Ovary (tissue), 9 donors: Measurements from ENCODE around the gene SDHAF1. TPM values are rescaled to one million over a fixed set of nuclear protein-coding genes. Genes with fewer than 3 reads are reported as not detected.

Experiments used
- DNase-seq, 5 donors: peaks; one replicate each; pipeline ENCODE4 v3.0.0-alpha.2; 2019 to 2020
- H3K27ac ChIP-seq, 2 donors: fragments of 200-600 bp; one replicate each; pipeline versions ENCODE4 v1.5.1 to v1.8.0; 2019 to 2022
- H3K27me3 ChIP-seq: fragments of 200-600 bp; one replicate; pipeline ENCODE4 v1.8.0; 2022
- H3K36me3 ChIP-seq: fragments of 200-600 bp; sonication (generic); one replicate; pipeline ENCODE4 v1.5.1; 2019
- H3K4me1 ChIP-seq: one replicate; pipeline ENCODE4 v1.8.1; 2013; ENCODE audit warnings: mild to moderate bottlenecking, moderate library complexity; ENCODE audit not compliant: insufficient read depth
- H3K4me3 ChIP-seq: fragments of 200-600 bp; sonication (generic); one replicate; pipeline ENCODE4 v1.5.1; 2017
- H3K9me3 ChIP-seq, 2 donors: fragments of 200-600 bp in 1 of 2; sonication (generic) in 1 of 2; one replicate each; pipeline versions ENCODE4 v1.5.1 to v1.8.1; 2013 to 2019; ENCODE audit warnings: mild to moderate bottlenecking in 1 of 2, moderate library complexity in 1 of 2
- CTCF ChIP-seq, 3 donors: fragments of 450-650 bp in 2 of 3; fragments of 200-600 bp in 1 of 3; IDR thresholded peaks; one replicate each; pipeline versions ENCODE4 v1.5.1 to v1.8.0; 2016 to 2022; ENCODE audit warnings: antibody characterized with exemption in 3 of 3, mild to moderate bottlenecking in 1 of 3
- EP300 ChIP-seq: sonication (generic); formaldehyde crosslinking; IDR thresholded peaks from one replicate; pipeline ENCODE4 v1.6.1; 2017; ENCODE audit warnings: antibody characterized with exemption
- POLR2A ChIP-seq: fragments of 450-650 bp; IDR thresholded peaks from one replicate; pipeline ENCODE4 v1.6.1; 2017; ENCODE audit warnings: antibody characterized with exemption, mild to moderate bottlenecking, moderate library complexity
- WGBS, 3 donors: extraction: QIAGEN DNeasy Blood & Tissue Kit in 1 of 3; methylation state at CpG; one replicate each; pipeline versions ENCODE4 v1.1.5 to v1.1.7; 2013 to 2017; 5-methylcytosine and 5-hydroxymethylcytosine counted together
- intact Hi-C, 4 donors: fragments of 100-400 bp; cut with DNase I; formaldehyde crosslinking; loops; one replicate each; pipeline versions ENCODE4 v1.11.0 to v1.15.1; 2022 to 2023
- polyA plus RNA-seq, 2 donors: library from polyadenylated mRNA; stranded (reverse); fragments of 200-250 nt in 1 of 2; fragments of 350-450 nt in 1 of 2; fragmentation: Illumina TruSeq in 1 of 2; extraction: RNeasy Lipid Tissue Mini Kit (QIAGEN cat#74804) in 1 of 2; gene quantifications; one replicate each; pipeline ENCODE4 v1.2.3, GENCODE V29; 2013 to 2014
- total RNA-seq, 7 donors: library from RNA; depleted of rRNA in 2 of 7; stranded (reverse); fragments of >200 nt in 2 of 7; fragmentation: NEBNext Ultra II Directional in 3 of 7; extraction: Animal tissue kit (Norgen Biotek cat#: 25700) in 3 of 7; gene quantifications; one replicate each; pipeline versions ENCODE4 v1.1.0 to v1.2.4, GENCODE V29; 2016 to 2023
- donor health status: DM: no; HTN: no; CAD: no; lungs with moderate emphysema.
- donor health status: DM: no; HTN: no; CAD: no.
- donor health status: Bipolar disorder and iron deficiency.
- donor health status: DM: yes; HTN: yes; CAD: no.
- donor health status: DM: no; HTN: no; CAD: no.
- donor health status: DM: yes; HTN: yes; CAD: no.

Gene SDHAF1
- total and polyA plus RNA-seq, 9 donors = 11.2 to 78.6 (median 20.2) TPM

GRCh38 chr19:36027696-36028095 is 32.7 kb downstream of the SDHAF1 start:
- TF ChIP-seq CTCF (IDR thresholded peaks at IDR 0.05) (no peak), POLR2A (no peak), EP300 (no peak)
- Histone ChIP-seq H3K27me3 (no peaks in the 10 kb centered on the region), H3K27ac (no peak overlapping the region), H3K4me3 (no peak overlapping the region), H3K9me3 (no peaks in the 10 kb centered on the region), H3K4me1 (no peaks in the 10 kb centered on the region), H3K36me3 (no peaks in the 10 kb centered on the region)
- intact Hi-C loops = no loop called here
- 92 to 94% (median 93%) methylated on average over 6 of the region's 6 CpGs for WGBS, 3 donors
- no peak for DNase-seq

GRCh38 chr19:36028313-36029041 is 33.5 kb downstream of the SDHAF1 start:
- Histone ChIP-seq H3K4me3 (no peak overlapping the region), H3K27ac (no peak overlapping the region), H3K36me3 (no peaks in the 10 kb centered on the region), H3K4me1 (no peaks in the 10 kb centered on the region), H3K27me3 (no peaks in the 10 kb centered on the region), H3K9me3 (no peaks in the 10 kb centered on the region)
- 66 to 71% (median 67%) methylated on average over 10 of the region's 10 CpGs for WGBS, 3 donors
- TF ChIP-seq POLR2A = no peak
- no peak for TF ChIP-seq EP300
- no peak for TF ChIP-seq CTCF (IDR thresholded peaks at IDR 0.05)
- DNase-seq = no peak
- intact Hi-C loops = no loop called here

GRCh38 chr19:36030264-36031148 is 35.5 kb downstream of the SDHAF1 start:
- no peak for DNase-seq
- Histone ChIP-seq H3K4me3 (no peak overlapping the region), H3K27ac (no peak overlapping the region), H3K9me3 (no peaks in the 10 kb centered on the region), H3K27me3 (no peaks in the 10 kb centered on the region), H3K36me3 (no peaks in the 10 kb centered on the region), H3K4me1 (no peaks in the 10 kb centered on the region)
- intact Hi-C loops = no loop called here
- WGBS, 3 donors = 74 to 77% (median 75%) methylated on average over 8 of the region's 8 CpGs
- TF ChIP-seq POLR2A = no peak
- TF ChIP-seq EP300 = no peak
- TF ChIP-seq CTCF (IDR thresholded peaks at IDR 0.05) = no peak

- H3K4me1 ChIP-seq = no peaks in the 10 kb centered on the region
- 87 to 90% (median 87%) methylated on average over 6 of the region's 6 CpGs for WGBS, 3 donors
- intact Hi-C loops = no loop called here
- H3K27me3 ChIP-seq = no peaks in the 10 kb centered on the region
- no peak overlapping the region for H3K27ac ChIP-seq
- no peak for DNase-seq
- TF ChIP-seq CTCF (IDR thresholded peaks at IDR 0.05) (no peak), EP300 (no peak), POLR2A (no peak)
- no peaks in the 10 kb centered on the region for H3K36me3 ChIP-seq
- no peaks in the 10 kb centered on the region for H3K9me3 ChIP-seq
- H3K4me3 ChIP-seq = no peak overlapping the region
Measured at GRCh38 chr19:36031308-36031707, 36.3 kb downstream of the SDHAF1 start.
